Erythroblast (primary cell): ENCODE data around the gene MTARC1.

ENCODE experiments used
- DNase-seq, 2 experiments: peaks; one replicate each; lab custom pipeline; 2025; lab: John Stamatoyannopoulos, UW
- GATA1 ChIP-seq: IDR thresholded peaks from 2 replicates; pipeline ENCODE4 v1.6.1; 2011; ENCODE audit warnings: low read depth, mild to moderate bottlenecking, control low read depth, low read length, moderate library complexity
- POLR2A ChIP-seq: IDR thresholded peaks from 2 replicates; pipeline ENCODE4 v1.6.1; 2011; ENCODE audit warnings: mild to moderate bottlenecking, low read length

MTARC1 gene

GRCh38 chr1:220786337-220787068 is at the start of gene MTARC1:
Gene MTARC1, plus strand, starts transcription at chr1:220786913. Its CDS starts 32 bp downstream, at chr1:220786945.
- DNase-seq: peak; percentile 67 to 72
- TF ChIP-seq POLR2A (no peak), GATA1 (no peak)

DNA sequence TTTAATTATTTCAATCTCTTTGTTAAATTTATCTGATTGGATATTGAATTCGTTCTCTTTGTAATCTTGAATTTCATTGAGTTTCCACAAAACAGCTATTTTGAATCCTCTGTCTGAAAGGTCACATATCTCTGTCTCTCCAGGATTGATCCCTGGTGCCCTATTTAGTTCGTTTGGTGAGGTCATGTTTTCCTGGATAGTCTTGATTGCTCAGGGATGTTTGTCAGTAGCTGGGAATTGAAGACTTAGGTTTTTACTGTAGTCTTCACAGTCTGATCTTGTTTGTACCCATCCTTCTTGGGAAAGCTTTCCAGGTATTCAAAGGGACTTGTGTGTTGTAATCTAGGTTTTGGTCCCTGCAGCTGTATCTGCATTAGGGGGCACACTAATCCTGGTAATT is 45.4 kb upstream of the MTARC1 start:
- no peak for TF ChIP-seq POLR2A
- no peak for TF ChIP-seq GATA1
- no peak for DNase-seq

- TF ChIP-seq POLR2A (no peak), GATA1 (no peak)
- DNase-seq: no peak
Observed at GRCh38 chr1:220741825-220742224, 44.9 kb upstream of the MTARC1 start.

DNA sequence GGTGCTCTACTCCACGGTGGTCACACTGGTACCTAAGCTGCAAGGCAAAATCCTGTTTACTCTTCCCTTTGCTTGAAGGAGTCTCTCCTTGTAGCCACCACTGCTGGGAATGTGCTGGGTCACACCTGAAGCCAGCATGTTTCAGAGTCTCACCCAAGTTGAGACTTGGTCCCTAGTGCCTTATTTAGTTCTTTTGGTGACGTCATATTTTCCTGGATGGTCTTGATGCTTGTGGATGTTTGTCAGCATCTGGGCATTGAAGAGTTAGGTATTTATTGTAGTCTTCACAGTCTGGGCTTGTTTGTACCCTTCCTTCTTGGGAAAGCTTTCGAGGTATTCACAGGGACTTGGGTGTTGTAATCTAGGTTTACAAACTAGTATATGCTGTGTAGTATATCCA is 44.2 kb upstream of the MTARC1 start:
- TF ChIP-seq POLR2A (no peak), GATA1 (no peak)

GRCh38 chr1:220746851-220747250 is 39.9 kb upstream of the MTARC1 start:
- no peak for DNase-seq
- no peak for TF ChIP-seq POLR2A
- TF ChIP-seq GATA1: no peak

More for the DNA sequence above, 44.2 kb upstream of the MTARC1 start:
- DNase-seq: no peak

GRCh38 chr1:220747437-220748088 is 39.1 kb upstream of the MTARC1 start:
- DNase-seq: no peak
- TF ChIP-seq GATA1 (no peak), POLR2A (no peak)

GRCh38 chr1:220748089-220748934 is 38.4 kb upstream of the MTARC1 start, which contains the start of gene MTARC2:
Gene MTARC2, plus strand, starts transcription at chr1:220748322. Its CDS starts 210 bp downstream, at chr1:220748532.
- peak; percentile 47 to 67 for DNase-seq
- no peak for TF ChIP-seq GATA1
- no peak for TF ChIP-seq POLR2A

GRCh38 chr1:220748936-220749335 is 37.8 kb upstream of the MTARC1 start:
- TF ChIP-seq POLR2A: no peak
- TF ChIP-seq GATA1: no peak
- no peak for DNase-seq

DNA sequence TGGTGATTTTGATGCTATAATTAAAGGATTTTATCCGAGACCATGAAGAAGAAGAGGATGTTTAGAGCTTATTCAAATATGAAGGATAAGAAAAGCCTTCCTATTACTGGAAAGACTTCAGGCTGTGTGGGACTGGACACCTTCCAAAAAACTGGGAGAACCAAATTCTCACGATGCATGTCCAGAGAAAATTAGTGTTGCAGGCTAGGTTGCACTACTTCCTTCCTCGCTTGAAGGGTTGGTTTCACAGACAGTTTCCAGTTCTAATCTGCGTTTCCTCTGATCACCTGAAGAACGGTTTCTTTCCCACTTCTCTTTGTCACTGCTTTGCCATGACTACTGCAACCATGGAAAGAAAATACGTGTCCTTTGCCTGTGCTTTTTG is 36.6 kb upstream of the MTARC1 start:
- TF ChIP-seq POLR2A (no peak), GATA1 (no peak)
- no peak for DNase-seq

- no peak for TF ChIP-seq GATA1
- TF ChIP-seq POLR2A: no peak
- DNase-seq: no peak
Observed at GRCh38 chr1:220751111-220751510, 35.6 kb upstream of the MTARC1 start.

- no peak for DNase-seq
- TF ChIP-seq POLR2A (no peak), GATA1 (no peak)
Observed at GRCh38 chr1:220754212-220754917, 32.3 kb upstream of the MTARC1 start.

DNA sequence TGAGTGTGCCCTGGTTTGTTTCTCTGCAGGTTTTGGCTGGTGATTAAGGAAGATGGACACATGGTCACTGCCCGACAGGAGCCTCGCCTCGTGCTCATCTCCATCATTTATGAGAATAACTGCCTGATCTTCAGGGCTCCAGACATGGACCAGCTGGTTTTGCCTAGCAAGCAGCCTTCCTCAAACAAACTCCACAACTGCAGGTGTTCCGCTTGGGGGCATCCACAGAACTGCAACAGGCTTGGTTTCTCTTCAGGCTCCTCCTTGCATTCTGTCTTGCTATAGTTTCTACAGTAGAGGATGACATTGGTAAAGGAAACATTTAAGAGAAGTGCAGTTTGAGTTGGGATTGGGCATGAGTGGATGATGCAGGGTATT is 31.8 kb upstream of the MTARC1 start:
- TF ChIP-seq GATA1: no peak
- no peak for TF ChIP-seq POLR2A
- no peak for DNase-seq

DNA sequence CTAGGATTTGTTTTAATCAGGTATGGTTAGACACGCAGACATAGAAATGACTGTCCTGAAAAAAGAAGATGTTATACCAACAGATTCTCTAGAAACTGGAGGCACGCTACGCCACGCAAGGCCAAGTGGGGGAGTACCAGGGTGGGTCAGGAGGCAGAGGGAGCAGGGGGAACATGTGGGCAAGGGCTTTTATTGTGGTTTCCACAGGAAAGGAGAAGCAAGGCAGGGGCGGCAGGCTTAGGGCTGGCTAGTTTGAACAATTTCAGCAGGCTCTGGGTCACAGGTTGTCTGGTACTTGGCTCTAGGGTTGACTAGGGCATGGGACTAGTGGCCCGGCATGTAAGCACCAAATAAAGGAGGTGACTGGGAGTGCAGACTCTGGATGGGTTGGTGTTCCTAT is 31.4 kb upstream of the MTARC1 start:
- no peak for TF ChIP-seq GATA1
- TF ChIP-seq POLR2A: no peak
- no peak for DNase-seq

- TF ChIP-seq GATA1: no peak
- no peak for TF ChIP-seq POLR2A
- DNase-seq: no peak
Observed at GRCh38 chr1:220757441-220757840, 29.3 kb upstream of the MTARC1 start.
